ENCODE data around the gene SHLD1. TPM values are rescaled to one million over a fixed set of nuclear protein-coding genes. Genes with fewer than 3 reads are reported as not detected.

Gene SHLD1
- total and polyA plus RNA-seq, 2 donors (not counting 3 experiments of a cell fraction or from before 2014, with no cell fraction given), result 4.7 to 6.3 TPM

DNA sequence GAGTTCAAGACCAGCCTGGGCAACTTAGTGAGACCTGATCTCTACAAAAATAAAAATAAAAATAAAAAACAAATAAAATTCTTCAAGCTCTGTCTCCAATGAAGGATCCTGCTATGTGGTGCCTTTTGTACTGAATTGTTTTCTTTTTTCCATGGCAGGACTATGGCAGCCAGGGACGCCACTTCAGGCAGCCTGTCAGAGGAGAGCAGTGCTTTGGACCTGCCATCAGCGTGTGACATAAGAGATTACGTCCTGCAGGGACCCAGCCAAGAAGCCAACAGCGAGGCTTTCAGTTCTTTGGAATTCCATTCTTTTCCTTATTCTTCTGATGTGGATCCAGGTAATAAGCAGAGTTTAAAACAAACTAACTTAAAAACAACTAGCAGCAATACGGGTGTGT, 22.5 kb downstream of the SHLD1 start:
- CTCF ChIA-PET, result no interaction called here

More for the DNA sequence above, 22.5 kb downstream of the SHLD1 start:
- no peaks in the 10 kb centered on the region for H3K79me2 ChIP-seq (ENCODE audit: control insufficient read depth, insufficient read depth, low read length)
- no peaks in the 10 kb centered on the region for H3K27me3 ChIP-seq (ENCODE audit: control insufficient read depth in 2 of 2, insufficient read depth in 2 of 2, low read length in 2 of 2)
- BruUV-seq (replicated peaks), result no TSS peak
- H3K9ac ChIP-seq (replicated peaks; ENCODE audit: extremely low read depth, insufficient read depth, low read length), result no peak overlapping the region
- no peak overlapping the region for H3K4me3 ChIP-seq (replicated peaks in 1 of 3; ENCODE audit: insufficient read depth in 1 of 3, low read depth in 1 of 3, low read length in 3 of 3)
- H4K20me1 ChIP-seq (replicated peaks; ENCODE audit: control insufficient read depth, extremely low read depth, insufficient read depth, low read length), result no peaks in the 10 kb centered on the region
- no peak for FAIRE-seq
- no peaks in the 10 kb centered on the region for H3K4me1 ChIP-seq (ENCODE audit: control insufficient read depth, extremely low read depth, insufficient read depth, low read length)
- H3K36me3 ChIP-seq (ENCODE audit: control insufficient read depth in 2 of 2, extremely low read depth in 1 of 2, insufficient read depth in 2 of 2, low read length in 2 of 2), result peaks cover 0 to 2% of the 10 kb centered on the region in 2 experiments
- DNase-seq (ENCODE audit: low read depth, low spot score), result no peak
- no peak overlapping the region for H3K4me2 ChIP-seq (ENCODE audit: insufficient read depth, low read length)
- H2AFZ ChIP-seq (ENCODE audit: low read depth, low read length), result no peak overlapping the region
- TF ChIP-seq POLR2AphosphoS5 (IDR thresholded peaks at IDR 0.05; ENCODE audit: insufficient read depth, low read depth, low read length) (no peak), GATA2 (IDR thresholded peaks at IDR 0.05; ENCODE audit: insufficient read depth, insufficient read length, low read depth, low read length) (no peak), EZH2 (IDR thresholded peaks at IDR 0.05; ENCODE audit: borderline replicate concordance, low read depth, low read length, severe bottlenecking) (no peak), MYC (IDR thresholded peaks at IDR 0.05; ENCODE audit: low read depth, low read length) (no peak), JUN (IDR thresholded peaks at IDR 0.05; ENCODE audit: borderline replicate concordance, insufficient read depth, insufficient read length, low read depth) (no peak), POLR2A (IDR thresholded peaks at IDR 0.05; ENCODE audit: low read depth, low read length) (no peak), FOS (IDR thresholded peaks at IDR 0.05; ENCODE audit: borderline replicate concordance, insufficient read depth, low read length) (no peak)
- TF ChIP-seq, protein P1, sequence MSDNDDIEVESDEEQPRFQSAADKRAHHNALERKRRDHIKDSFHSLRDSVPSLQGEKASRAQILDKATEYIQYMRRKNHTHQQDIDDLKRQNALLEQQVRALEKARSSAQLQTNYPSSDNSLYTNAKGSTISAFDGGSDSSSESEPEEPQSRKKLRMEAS (IDR thresholded peaks at IDR 0.05; ENCODE audit: insufficient read depth, insufficient read length), result no peak
- TF ChIP-seq, protein P2, sequence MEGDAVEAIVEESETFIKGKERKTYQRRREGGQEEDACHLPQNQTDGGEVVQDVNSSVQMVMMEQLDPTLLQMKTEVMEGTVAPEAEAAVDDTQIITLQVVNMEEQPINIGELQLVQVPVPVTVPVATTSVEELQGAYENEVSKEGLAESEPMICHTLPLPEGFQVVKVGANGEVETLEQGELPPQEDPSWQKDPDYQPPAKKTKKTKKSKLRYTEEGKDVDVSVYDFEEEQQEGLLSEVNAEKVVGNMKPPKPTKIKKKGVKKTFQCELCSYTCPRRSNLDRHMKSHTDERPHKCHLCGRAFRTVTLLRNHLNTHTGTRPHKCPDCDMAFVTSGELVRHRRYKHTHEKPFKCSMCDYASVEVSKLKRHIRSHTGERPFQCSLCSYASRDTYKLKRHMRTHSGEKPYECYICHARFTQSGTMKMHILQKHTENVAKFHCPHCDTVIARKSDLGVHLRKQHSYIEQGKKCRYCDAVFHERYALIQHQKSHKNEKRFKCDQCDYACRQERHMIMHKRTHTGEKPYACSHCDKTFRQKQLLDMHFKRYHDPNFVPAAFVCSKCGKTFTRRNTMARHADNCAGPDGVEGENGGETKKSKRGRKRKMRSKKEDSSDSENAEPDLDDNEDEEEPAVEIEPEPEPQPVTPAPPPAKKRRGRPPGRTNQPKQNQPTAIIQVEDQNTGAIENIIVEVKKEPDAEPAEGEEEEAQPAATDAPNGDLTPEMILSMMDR (IDR thresholded peaks at IDR 0.05; ENCODE audit: extremely low read depth in 1 of 2, insufficient read depth in 1 of 2, low read depth in 1 of 2, low read length in 2 of 2), result no peak
- POLR2A ChIA-PET, result no interaction called here
- no peak overlapping the region for H3K27ac ChIP-seq (ENCODE audit: insufficient read depth, low read depth, low read length)
- H3K9me1 ChIP-seq (replicated peaks; ENCODE audit: control insufficient read depth, extremely low read depth, insufficient read depth, low read length), result no peaks in the 10 kb centered on the region
- intact Hi-C loops (cut with micrococcal nuclease), result no loop called here
- H3K9me3 ChIP-seq (replicated peaks; ENCODE audit: control insufficient read depth, insufficient read depth, low read length), result no peaks in the 10 kb centered on the region
- dilution Hi-C loops (cut with MboI; ENCODE audit: extremely low pct_ligation_motif_present, low sequenced_read_pairs), result no loop called here
